GM12875 (cell line): Measurements from ENCODE around the gene FAM110A.
"Not testable (repeated sequence)": the region's sequence is repeated elsewhere in the genome, so short reads cannot be mapped to it uniquely, and the experiment has no call there.

ENCODE experiments used
- H3K4me3 ChIP-seq: one replicate; pipeline ENCODE4 v1.5.1; 2011; ENCODE audit warnings: low read depth, low read length, control low read depth
- TF ChIP-seq, protein P1 (sequence below): IDR thresholded peaks from 2 replicates; pipeline ENCODE4 v1.5.1; 2011; ENCODE audit warnings: low read depth, mild to moderate bottlenecking, control low read depth, inconsistent platforms, low read length, moderate library complexity, borderline replicate concordance; ENCODE audit not compliant: insufficient read depth

The FAM110A gene

DNA sequence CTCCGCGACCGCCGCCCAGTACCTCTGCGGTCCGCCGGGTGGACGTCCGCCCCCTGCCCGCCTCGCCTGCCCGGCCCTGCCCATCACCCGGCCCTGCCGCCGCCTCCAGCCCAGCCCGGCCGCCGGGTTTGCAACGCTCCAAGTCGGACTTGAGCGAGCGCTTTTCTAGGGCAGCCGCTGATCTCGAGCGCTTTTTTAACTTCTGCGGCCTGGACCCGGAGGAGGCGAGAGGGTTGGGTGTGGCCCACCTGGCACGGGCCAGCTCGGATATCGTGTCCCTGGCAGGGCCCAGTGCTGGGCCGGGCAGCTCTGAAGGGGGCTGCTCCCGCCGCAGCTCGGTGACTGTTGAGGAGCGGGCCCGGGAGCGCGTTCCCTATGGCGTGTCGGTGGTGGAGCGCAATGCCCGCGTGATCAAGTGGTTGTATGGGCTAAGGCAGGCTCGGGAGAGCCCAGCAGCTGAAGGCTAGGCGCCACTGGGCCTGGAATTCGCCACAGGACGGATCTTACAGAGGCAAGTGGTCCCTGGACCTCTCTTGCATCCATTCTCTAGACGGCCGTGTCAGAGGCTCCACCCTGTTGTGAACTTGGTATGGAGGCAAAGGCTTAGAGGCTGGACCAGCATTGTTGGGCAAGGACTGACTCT lies 11.8 kb downstream of the FAM110A start:
- no peak overlapping the region for H3K4me3 ChIP-seq
- TF ChIP-seq, protein P1, sequence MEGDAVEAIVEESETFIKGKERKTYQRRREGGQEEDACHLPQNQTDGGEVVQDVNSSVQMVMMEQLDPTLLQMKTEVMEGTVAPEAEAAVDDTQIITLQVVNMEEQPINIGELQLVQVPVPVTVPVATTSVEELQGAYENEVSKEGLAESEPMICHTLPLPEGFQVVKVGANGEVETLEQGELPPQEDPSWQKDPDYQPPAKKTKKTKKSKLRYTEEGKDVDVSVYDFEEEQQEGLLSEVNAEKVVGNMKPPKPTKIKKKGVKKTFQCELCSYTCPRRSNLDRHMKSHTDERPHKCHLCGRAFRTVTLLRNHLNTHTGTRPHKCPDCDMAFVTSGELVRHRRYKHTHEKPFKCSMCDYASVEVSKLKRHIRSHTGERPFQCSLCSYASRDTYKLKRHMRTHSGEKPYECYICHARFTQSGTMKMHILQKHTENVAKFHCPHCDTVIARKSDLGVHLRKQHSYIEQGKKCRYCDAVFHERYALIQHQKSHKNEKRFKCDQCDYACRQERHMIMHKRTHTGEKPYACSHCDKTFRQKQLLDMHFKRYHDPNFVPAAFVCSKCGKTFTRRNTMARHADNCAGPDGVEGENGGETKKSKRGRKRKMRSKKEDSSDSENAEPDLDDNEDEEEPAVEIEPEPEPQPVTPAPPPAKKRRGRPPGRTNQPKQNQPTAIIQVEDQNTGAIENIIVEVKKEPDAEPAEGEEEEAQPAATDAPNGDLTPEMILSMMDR = no peak

DNA sequence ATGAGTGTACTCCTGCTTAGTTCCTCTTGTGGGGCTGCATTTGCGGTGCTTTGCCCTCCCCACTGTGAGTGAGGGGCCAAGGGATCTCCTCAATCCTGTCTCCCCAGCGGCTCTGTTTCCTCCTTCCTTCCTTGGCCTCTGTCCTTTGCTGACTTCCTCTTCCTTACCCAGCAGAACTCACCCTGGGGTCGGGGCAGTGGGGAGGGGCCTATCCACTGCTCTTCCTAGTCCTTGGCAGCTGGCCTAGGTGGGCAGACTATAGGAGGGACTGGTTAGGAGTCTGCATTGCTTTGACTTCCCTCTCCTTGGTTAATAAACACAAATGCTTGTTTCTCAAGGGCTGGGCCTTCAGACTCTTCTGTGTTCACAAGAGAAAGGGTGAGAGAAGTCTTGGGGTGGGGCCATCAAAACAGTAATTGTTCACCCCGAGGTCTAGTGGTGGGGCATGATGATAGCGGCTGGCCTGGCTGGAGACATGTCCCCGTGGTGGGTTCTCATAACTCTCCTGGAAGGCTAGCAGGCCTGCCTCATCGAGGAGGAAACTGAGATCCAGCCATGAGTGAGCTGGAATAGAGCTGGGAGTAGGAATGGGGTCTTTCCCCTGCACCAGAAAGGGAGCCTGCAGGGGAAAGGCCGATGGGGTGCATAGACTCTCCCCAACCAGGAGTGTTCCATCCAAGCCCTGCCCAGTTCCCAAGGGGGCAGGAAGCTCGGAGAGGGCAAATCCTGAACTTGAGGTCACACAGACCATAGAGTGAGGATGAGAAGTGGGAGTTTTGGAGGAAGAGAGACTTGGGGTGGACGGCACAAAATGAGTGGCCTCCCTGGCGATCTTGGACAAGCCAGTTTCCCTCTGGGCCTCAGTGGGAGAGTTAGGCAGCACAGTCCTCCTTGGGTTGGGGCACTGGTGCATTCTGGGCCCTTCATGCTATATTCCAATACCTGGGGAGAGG lies 12.7 kb downstream of the FAM110A start:
- TF ChIP-seq, protein P1 = no peak
- H3K4me3 ChIP-seq = no peak overlapping the region

DNA sequence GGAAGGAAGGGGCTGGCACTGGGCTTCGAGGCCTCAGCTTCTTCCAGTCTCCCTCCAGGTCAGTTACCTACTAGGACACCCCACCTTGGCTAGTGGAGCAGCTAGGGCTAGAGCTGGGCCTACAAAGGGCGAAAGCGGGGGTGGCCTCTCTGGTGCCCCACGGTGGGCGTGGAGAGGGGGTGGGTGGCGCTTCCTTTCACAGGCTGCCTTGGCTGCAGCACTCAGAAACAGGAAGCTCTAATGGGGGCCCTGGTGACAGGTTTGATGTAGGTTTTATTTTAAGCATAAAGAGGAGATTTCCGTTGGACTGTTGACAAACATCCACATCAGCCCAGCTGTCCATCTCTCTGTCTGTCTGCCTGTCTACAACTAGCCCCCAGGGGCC lies 13.4 kb downstream of the FAM110A start:
- no peak overlapping the region for H3K4me3 ChIP-seq
- TF ChIP-seq, protein P1 = no peak

DNA sequence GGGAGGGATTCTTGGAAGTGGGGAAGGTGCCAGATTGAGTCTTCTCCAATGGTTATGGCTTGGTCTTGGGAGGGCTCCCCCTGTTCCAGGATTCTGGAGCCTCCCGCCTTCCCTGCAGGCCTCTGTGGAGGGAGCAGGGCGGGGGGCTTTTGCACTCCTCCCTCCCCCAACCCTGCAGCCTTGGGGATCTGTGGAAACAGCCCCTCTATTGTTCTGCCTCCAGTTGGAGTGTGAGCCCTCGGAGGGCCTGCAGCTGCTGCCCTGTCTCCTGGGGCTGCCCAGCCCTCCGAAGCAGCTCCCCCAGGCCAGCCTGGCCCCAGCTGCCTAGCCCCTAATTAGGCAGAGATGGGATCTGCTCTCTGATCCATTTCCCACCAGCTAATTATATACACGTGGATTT lies 14.7 kb downstream of the FAM110A start:
- TF ChIP-seq, protein P1 = no peak
- no peak overlapping the region for H3K4me3 ChIP-seq

DNA sequence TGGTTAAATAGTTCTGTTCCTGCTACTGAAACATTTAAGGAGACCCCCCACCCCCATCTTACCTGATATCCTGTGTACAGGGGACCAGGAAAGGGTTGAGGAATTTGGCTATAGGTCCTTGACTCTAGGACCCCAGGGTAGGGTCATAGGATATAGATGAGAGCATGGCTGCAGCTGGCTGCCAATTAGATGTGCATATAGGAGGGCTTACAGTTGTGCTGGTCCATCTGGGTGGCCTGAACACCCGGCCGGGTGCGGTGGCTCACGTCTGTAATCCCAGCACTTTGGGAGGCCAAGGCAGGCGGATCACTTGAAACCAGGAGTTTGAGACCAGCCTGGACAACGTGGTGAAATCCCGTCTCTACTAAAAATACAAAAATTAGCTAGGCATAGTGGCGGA lies 15.2 kb downstream of the FAM110A start:
- H3K4me3 ChIP-seq = not testable (repeated sequence)

DNA sequence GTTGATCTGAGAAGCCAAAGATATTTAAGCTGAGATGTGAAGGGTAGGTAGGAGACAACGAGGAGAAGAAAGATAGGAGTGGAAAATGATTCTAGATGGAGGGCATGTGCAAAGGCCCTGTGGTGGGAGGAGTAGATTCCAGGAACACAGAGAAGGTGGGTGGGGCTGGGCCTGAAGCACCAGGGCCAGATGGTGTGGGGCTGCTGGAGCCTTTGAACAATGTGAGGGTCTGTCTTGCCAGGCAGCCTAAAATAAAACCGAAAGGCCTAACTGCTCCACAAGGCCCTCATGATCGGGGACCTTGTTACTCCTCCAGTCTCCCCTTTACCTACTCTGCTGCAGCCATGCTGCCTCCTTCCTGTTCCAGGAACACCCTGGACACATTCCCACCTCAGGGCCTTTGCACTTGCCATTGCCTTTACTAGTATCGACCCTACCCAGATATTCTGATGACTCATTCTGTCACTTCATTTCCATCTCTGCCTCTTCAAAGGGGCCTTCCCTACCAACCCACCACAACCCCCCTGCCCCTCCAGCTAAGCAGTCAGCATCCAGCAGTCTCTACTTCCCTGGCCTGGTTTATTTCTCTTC lies 20.0 kb downstream of the FAM110A start:
- TF ChIP-seq, protein P1 = no peak
- H3K4me3 ChIP-seq = no peak overlapping the region

DNA sequence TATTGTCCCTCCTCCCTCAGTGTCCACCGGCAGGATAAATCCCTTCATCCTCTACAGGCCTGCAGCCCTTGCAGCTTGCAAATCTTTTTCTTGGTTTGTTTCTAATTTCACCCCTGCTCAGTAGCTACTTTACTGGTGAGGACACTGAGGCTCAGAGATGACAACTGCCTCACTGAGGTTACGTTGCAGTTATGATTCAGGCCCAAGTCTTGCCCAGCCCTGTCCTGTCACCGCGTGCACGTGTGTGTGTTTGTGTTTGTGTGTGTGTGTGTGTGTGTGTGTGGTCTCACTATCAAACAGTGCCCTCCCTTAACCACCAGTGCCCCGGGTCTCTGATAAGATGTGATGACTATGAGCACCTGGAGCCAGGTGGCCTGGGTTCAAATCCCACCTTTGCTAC lies 21.1 kb downstream of the FAM110A start:
- TF ChIP-seq, protein P1 = no peak
- no peak overlapping the region for H3K4me3 ChIP-seq
